Bone marrow (tissue), 2 donors: Measurements from ENCODE around the gene SRR.
A peak's percentile ranks its signal among the peaks of the same experiment; 100 is the strongest.
"Not testable (repeated sequence)": the region's sequence is repeated elsewhere in the genome, so short reads cannot be mapped to it uniquely, and the experiment has no call there.

Experiments used
- DNase-seq, 2 donors: peaks; one replicate each; lab custom pipeline; 2025; lab: John Stamatoyannopoulos, UW

Gene SRR, protein sequence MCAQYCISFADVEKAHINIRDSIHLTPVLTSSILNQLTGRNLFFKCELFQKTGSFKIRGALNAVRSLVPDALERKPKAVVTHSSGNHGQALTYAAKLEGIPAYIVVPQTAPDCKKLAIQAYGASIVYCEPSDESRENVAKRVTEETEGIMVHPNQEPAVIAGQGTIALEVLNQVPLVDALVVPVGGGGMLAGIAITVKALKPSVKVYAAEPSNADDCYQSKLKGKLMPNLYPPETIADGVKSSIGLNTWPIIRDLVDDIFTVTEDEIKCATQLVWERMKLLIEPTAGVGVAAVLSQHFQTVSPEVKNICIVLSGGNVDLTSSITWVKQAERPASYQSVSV

DNA sequence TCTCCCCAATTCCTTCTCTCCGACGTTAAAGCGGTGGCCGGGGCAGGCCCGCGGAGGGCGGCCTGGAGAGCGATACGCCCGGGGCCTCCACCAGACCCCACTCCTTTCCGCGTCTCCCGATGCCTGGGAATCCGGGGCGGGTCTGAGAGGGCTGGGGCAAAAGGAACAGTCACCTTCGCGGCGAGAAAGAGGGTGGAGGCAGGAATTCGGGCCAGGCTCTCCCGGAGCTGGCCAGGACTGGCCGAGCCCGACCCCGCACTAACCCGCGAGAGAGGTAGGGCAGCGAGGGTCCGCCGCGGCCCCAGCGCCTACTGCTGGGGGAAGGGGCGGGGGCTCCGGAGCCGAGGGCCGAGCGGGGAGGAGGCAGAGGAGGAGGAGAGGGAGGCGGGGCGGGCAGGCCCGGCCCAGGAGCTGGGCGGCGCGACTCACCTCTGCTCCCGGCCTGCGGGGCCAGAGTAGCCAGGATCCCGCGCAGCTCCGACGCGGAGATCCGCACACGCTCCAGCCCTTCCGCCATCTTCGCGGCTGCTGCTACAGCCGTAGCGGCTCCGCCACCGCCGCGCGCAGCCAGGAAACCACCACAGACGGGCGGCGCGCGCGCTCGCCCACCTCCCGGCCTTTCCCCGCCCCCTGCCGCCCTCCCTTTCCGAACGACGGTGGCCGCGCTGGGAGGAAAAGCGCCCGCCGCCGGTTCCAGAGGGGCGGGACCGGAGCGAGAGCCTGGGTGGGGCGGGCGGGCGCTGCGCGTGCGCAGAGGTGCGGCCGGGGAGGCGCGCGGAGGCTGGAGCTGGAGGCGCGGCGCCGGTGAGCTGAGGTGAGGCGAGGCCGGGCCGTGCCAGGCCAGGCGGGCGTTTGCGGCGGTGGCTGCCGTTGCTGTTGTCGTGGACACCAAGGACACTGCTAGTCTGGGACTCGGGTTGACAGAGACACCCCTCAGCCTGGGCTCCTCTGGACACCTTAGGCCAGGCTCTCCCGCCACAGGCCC is at the start of gene SRR, which contains the start of gene SMG6:
Gene SRR, plus strand, starts transcription at position 747 of the 985 bp plus-strand sequence. CDS start 11,611 bp downstream, outside the sequence.
Gene SMG6, minus strand, starts transcription at position 582 of the 985 bp plus-strand sequence. Its CDS starts 65 bp downstream, at position 517.
- DNase-seq: peak; percentile 75 to 83

DNA sequence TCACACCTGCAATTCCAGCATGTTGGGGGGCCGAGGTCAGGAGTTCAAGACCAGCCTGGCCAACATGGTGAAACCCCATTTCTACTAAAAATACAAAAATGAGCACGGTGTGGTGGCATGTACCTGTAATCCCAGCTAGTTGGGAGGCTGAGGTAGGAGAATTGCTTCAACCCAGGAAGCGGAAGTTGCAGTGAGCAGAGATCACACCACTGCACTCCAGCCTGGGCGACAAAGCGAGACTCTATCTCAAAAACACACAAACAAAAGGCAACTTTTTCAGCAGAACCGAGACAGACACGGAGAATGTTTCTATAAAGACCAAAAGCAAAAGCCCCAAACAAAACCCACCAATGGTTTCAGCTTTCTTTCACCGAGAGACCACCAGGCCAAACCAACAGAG is 44.9 kb upstream of the SRR start:
- DNase-seq: not testable (repeated sequence)

DNA sequence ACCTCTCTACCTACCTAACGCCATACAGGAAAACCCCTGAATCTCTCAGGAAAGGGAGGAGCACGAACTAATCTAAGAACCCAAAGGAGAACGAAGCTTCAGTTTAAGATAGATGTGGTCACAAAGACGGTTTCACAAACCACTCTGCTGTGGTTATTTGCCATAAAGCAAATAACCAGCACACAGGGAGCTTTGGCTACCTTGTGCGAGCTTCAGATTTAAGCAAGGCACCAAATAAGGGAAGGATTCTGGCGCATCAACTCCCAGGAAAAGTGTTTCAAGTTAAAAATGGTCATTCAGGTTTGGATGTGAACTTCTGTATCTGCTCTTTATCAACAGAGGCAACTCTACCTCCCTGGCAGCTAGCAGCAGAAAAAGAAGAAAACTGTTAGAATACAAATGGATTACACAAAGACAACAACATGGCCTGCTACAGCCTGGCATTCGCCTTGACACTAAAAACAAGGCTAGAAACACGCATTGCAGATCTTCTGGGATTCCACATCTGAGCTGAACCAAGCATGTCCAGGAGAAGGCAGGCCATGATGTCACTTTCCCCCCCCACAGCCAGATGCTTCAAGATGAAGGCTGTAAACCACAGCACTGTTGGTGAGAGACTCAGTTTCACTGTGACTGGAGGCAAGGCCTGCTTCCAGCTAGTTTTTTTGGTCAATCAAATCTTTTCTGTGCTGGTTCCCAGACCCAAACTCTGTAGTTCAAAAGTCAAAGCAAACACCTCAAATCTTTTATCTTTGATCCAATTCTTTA is 43.8 kb upstream of the SRR start:
- DNase-seq: no peak

DNA sequence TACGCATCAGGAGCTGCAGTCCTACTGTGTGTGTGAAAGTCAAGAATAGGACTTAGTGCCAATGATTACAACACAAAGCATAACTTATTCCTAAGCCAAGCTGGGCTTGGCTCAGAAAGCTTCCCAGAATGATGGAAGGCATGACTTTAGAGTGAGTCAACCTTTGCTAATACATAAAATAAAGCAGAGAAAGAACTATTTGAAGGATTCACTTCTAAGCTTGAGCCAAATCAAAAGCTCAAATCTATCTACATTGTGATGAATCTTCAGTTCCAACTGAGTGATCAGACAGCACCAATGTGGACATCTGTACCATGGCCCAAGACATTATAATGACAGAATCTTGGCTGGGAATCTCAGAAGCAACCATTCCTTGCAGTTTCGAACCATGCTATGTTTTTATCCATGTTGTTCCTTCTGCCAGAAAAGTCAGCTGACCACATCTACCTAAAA is 41.6 kb upstream of the SRR start:
- no peak for DNase-seq

DNA sequence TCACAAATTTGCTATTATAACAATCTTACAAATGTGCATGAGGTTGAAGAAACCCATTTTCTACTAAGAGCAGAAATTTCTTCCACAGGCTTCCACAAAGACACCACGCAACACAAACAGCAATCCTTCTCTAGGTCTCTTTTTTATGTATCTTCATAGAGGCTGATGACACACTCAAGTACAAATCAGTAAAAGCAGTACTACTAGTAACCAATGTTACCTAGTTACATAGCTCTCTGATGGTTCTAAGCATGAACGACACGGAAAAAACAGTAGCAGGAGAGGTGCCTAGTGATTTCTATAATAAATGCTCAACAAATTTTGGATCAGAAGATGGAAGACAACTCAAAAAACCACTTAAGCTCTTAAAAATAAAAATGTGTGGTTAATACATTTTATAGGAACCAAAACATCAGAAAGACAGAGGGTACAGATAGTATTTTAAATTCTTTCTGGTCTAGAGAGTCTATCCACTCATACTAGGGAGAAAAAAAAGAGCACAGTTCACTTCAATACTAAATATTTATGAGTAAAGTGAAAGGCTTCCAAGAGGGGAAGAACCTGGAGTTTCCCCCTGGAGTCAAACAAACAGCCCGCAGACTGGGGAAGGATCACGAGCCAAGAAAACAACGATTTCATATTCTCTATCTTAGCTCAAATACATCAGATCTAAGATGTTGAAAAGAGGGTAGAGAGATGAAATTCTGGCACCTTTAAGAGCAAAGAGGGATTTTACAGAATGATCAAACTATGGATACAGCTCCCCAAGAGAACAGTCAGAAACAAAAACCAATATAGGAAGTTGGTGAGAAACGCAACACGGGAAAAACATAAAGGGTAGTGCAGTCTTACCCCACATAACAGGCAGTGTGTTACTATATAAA is 40.3 kb upstream of the SRR start:
- no peak for DNase-seq

DNA sequence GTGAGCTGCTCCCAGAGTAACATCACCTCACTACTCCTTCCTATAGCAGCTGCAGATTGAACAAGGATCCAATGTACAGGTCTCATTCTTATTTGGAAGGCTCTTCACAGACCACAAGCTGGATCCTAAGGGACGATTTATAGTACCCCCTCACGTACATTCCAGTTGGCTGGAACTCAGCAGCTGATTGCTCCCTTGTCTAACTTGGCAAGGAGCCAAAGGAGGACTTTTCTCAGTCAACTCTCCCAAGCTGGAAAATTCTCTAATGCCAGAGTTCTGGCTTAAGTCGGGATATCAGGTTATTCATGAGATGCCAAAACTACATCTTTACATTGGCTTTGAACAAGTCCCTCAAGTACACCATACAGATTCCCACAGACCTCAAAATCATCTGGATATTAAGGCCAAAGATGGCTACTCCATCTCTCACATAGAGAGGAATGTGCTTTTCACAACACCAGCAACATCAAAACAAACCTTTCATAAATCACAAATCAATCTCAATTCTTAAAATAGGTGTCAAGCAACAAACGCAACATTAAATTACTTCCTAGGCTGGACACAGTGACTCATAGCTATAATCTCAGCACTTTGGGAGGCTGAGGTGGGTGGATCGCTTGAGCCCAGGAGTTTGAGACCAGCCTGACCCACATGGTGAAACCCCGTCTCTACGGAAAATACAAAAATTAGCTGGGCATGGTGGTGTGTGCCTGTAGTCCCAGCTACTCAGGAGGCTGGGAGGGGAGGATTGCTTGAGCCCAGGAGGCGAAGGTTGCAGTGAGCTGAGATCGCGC is 39.5 kb upstream of the SRR start:
- no peak for DNase-seq

DNA sequence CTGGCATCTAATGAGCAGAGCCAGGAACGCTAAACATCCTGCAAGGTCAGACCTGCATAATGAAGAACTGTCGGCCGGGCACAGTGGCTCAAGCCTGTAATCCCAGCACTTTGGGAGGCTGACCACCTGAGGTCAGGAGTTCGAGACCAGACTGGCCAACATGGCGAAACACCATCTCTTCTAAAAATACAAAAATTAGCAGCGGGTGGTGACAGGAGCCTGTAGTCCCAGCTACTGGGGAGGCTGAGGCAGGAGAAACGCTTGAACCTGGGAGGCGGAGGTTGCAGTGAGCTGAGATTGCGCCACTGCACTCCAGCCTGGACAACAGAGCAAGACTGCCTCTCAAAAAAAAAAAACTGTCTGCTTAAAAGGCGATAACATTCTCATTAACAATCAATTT is 38.6 kb upstream of the SRR start:
- not testable (repeated sequence) for DNase-seq

DNA sequence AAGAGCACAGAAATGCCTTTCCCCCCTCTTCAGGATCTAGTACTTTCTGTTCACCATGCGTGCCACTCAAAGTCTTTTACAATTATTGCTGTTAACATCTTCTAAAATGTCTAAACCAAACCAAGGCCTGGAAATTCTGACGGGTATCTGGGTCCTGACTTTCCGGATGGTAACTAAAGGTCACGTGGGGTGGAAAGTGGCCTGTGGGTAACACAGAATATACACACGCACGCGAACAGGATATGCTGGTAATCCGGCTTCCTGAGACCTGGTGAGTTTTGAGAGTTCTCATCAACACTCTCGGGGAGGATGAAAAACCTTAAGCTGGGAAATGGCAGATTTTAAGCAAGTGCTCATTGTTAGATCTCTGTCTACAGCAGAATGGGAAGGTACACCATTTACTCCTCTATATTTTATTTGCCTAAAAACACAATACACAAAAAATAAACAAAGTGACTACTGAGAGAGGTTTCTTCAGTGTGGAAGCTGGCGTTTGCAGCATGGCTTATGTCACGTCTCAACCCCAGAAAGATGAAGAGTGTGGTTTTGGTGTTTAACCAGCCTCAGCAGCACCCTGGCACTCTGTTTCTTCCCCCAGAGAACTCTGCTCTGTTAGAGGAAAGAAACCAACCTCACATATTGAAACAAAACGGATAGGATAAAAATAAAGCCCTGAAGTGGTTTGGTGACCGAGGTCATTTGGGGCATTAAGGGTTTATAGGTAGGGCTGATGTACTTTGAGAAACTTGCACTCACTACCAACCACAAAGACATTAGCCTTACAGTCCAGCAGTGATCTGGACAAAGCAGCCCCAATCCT is 37.5 kb upstream of the SRR start:
- DNase-seq: peak in 1 of 2 donors; percentile 66

DNA sequence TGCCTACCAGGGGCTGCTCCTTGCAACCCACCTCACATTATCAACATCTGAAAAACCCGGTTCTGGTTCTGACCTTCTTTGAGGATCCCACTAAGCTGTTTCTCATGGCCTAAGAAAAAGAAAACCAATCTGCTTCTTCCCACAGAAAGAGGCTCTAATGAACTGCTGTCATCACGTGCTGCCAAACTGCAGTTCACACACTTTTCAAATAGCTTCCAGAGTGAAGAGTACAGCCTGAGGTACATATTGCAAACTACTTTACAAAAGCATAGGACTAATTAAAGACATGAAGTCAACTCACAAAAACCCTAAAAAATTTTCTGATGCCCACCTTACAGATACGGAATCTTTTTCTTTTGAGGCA is 36.9 kb upstream of the SRR start:
- DNase-seq: no peak

DNA sequence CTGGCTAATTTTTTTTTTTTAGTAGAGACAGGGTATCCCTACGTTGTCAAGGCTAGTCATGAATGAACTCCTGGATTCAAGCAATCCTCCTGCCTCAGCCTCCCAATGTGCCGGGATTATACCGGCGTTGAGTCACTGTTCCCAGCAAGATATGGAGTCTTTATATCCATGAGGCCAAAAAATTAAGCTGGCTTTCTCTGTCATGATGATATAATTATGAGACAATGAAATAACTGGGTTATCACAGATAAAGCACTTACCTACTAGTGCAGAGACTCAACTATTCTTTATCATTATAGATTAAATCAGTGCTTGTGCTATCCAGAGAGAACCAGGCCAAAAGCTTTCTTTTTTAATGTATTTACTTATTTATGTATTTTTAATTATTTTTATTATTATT is 36.4 kb upstream of the SRR start:
- DNase-seq: no peak

DNA sequence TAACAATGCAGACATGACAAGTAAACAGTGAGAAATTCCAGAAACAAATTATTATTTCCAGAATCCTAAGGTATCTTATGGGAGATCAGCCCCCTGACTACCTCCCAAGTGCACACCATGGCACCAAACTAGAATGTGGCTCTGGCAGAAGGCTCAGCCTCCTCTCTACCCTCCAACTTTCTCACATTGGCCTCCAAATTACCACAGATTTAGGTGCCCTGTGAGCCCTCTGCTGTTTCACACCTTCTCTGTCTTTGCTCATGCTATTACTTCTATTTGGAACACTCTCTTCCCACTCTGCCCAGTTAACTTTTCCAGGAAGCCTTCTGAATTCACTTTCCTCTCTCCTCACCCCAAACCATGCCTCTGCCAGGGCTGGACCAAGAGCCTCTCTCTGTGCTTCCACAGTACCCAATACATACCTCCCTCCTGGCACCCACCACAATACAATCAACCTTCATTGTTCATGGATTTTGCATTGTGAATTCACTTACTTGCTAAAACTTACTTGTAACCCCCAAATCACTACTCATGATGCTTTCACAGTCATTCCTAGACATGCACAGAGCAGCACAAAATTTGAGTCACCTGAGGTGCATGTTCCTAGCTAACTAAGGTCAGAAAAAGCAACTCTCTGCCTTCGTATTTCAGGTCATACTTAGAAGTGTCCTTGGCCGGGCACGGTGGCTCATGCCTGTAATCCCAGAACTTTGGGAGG is 31.6 kb upstream of the SRR start:
- no peak for DNase-seq

DNA sequence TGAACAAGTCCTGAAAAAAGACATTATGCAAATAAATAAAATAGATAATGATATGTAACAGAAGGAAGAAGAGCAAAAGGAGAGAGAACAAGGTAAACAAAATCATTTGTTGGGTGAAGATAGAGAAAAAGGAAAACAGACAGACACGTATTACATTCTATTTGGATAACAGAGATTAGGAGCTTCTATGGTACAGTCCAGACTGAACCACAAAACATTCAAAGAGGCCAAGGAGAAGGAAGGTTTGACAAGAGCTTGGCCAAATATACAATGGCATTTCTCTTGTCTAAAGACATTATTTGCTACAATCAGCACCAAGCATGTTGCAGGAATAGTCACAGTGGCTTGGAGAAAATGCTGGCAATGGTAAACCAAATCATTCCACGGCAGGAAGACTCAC is 29.3 kb upstream of the SRR start:
- DNase-seq: no peak

DNA sequence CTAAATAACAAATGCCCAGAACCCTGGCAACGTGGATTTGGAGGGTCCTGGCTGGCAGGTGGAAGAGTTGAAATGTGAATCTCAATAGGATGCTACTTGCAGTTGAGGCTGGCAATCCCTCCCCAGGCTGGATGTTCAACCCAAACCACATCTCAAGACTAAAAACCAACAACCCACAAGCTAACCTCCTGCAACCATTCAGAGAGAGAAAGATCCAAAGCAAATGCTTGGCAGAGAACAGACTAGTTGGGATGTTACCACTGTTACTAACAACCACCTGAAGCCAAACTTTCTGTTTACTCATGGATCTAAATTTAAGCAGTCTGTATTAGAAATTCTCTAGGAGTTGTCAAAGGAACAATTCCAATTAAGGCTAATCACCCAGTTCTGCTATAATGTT is 28.0 kb upstream of the SRR start:
- DNase-seq: no peak

DNA sequence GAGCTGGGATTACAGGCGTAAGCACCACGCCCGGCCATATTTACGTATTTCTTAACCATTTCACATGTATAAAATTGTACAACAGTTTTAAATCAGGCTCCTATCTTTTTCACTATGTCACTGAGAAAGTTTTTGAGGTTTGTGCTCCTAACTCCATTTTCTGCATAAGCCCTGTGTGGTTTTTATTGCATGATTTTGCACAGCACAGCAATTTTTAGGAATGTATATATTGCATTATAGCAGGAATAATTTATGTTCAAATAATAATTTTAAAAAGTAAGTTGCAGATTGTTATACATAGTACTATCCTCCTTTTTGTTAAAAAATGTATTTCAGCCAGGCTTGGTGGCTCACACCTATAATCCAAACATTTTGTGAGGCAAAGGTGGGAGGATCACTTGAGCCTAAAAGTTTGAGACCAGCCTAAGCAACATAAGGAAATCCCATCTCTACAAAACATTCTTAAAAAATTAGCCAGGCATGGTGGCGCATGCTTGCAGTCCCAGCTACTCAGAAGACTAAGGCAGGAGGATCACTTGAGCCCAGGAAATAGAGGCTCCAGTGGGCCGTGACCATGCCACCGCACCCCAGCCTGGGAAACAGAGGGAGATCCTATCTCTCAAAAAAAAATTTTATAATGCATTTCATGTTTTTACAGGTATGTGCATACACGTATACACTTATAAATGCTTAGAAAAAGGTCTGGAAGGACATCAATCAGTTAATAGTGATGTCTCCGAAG is 26.1 kb upstream of the SRR start:
- DNase-seq: no peak

DNA sequence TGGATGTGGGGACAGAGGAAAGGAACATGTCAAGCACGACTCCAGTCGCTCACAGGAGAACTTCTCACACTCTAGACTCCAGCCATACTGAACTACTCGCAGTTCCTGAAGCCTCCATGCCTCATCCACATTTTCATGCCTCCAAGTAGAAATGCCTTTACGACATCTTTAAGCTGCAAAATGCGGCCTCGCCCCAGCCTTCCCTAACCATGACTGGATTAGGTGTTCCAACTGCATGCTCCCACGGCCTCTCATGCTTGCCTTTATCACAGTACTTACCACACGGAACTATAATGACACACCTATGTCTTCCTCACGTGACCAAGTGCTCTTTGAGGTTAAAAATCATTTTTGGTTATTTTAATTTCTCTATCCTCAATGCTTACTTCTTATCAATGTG is 24.0 kb upstream of the SRR start:
- DNase-seq: no peak

DNA sequence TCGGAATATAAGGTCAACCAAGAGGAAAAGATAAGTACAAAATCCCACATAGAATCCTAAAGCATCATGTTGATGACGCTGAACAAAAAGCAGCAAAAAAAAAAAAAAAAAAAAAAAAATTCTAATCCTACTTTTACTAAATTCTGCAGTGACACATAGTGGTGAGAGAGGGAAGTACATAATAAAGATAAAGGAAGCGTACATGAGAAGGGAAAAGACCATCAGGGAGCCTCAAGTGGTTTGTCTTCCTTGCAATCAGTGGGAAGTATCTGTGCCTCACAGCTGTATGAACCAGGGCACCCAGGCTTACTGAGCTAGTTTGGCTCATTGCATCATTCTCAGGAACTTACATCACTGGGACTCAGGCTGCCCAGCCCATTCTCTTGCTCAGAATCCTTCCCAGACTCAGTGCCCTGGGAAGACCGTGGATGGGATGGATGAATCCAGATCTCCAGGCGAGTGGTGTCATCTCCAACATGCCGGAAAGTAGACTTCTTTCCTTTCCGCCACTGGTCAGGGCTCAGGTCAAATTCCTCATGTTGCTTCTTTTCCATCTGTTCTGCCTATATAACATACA is 21.4 kb upstream of the SRR start:
- peak in 1 of 2 donors; percentile 87 for DNase-seq

DNA sequence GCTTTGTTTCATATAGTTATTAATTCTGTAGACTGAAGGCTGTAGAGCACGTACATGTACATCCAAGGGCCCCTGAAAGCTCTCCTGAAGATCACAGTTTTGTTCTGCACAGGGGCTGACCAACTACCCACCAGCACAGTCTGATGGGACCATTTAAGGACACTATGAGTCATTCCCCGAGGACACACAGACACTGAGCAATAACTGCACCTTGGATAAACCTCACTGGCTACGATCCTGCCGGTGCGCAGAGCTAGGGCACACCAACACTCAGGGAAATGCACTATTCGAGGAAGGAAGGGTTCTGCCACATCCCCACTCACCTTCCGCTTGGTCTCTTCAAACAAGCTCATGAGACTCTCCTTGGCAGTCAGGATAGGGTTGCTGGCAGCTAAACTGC is 20.4 kb upstream of the SRR start:
- DNase-seq: no peak
